HG03025 (cell line): ENCODE measurements around the gene GAS6.
"Not testable (repeated sequence)": the region's sequence is repeated elsewhere in the genome, so short reads cannot be mapped to it uniquely, and the experiment has no call there.

Experiments used
- ATAC-seq: cut with Tn5 transposase; IDR thresholded peaks from one replicate; pipeline ENCODE4 v1.9.1; 2021; ENCODE audit warnings: mild to moderate bottlenecking, moderate library complexity; ENCODE audit not compliant: unreplicated experiment, low FRiP score

The GAS6 gene

GRCh38 chr13:113842336-113843062 lies 21.4 kb downstream of the GAS6 start:
- ATAC-seq: no peak

- ATAC-seq: no peak
These were observed 22.6 kb downstream of the GAS6 start for GRCh38 chr13:113841353-113841650.

- no peak for ATAC-seq
These were observed 23.1 kb downstream of the GAS6 start for GRCh38 chr13:113840541-113841352.

- ATAC-seq: no peak
These were observed 24.2 kb downstream of the GAS6 start for GRCh38 chr13:113839536-113840204.

GRCh38 chr13:113838711-113839201 lies 25.1 kb downstream of the GAS6 start:
- no peak for ATAC-seq

GRCh38 chr13:113837560-113838355 lies 26.1 kb downstream of the GAS6 start:
- no peak for ATAC-seq

- no peak for ATAC-seq
These were observed 26.9 kb downstream of the GAS6 start for GRCh38 chr13:113836768-113837559.

- ATAC-seq: no peak
These were observed 28.2 kb downstream of the GAS6 start for GRCh38 chr13:113835461-113836270.

- ATAC-seq: no peak
These were observed 29.2 kb downstream of the GAS6 start for GRCh38 chr13:113834496-113835200.

- ATAC-seq: not testable (repeated sequence)
These were observed 29.9 kb downstream of the GAS6 start for GRCh38 chr13:113834006-113834405.

GRCh38 chr13:113833111-113833830 lies 30.6 kb downstream of the GAS6 start:
- ATAC-seq: no peak

GRCh38 chr13:113832631-113833030 lies 31.2 kb downstream of the GAS6 start:
- no peak for ATAC-seq

GRCh38 chr13:113832205-113832604 lies 31.7 kb downstream of the GAS6 start:
- no peak for ATAC-seq

- no peak for ATAC-seq
These were observed 32.8 kb downstream of the GAS6 start for GRCh38 chr13:113831061-113831460.

- ATAC-seq: not testable (repeated sequence)
These were observed 33.4 kb downstream of the GAS6 start for GRCh38 chr13:113830426-113830950.

GRCh38 chr13:113828282-113828825 lies 35.5 kb downstream of the GAS6 start:
- no peak for ATAC-seq

GRCh38 chr13:113827021-113827420 lies 36.9 kb downstream of the GAS6 start:
- no peak for ATAC-seq
